Measurements from ENCODE around the gene SRL.
"Not testable (repeated sequence)": the region's sequence is repeated elsewhere in the genome, so short reads cannot be mapped to it uniquely, and the experiment has no call there.

GRCh38 chr16:4253012-4253393 lies 11.1 kb upstream of the SRL start:
- not testable (repeated sequence) for TF ChIP-seq POLR2A, CTCF, EP300, POLR2AphosphoS5 (IDR thresholded peaks at IDR 0.05)
